ENCODE results near the gene PCSK9.

GRCh38 chr1:55061706-55062321 lies 22.5 kb downstream of the PCSK9 start:
- TF ChIP-seq EZH2phosphoT487 (IDR thresholded peaks at IDR 0.05; ENCODE audit: low read depth, severe bottlenecking, unreplicated experiment) (no peak), CTCF (IDR thresholded peaks at IDR 0.05; ENCODE audit: poor library complexity) (no peak)
